Hindlimb muscle (tissue), 1 donor: ENCODE data around the gene LRP1. TPM values are rescaled to one million over a fixed set of nuclear protein-coding genes. Genes with fewer than 3 reads are reported as not detected.
A peak's percentile ranks its signal among the peaks of the same experiment; 100 is the strongest.

ENCODE experiments used
- DNase-seq: peaks from one replicate; pipeline ENCODE4 v3.0.0-alpha.2; 2013
- polyA plus RNA-seq: library from polyadenylated mRNA; unstranded; fragments of 120-200 nt; gene quantifications from one replicate; pipeline ENCODE4 v1.2.1, GENCODE V29; 2013; ENCODE audit not compliant: insufficient read length

The LRP1 gene
- 130 TPM for polyA plus RNA-seq

DNA sequence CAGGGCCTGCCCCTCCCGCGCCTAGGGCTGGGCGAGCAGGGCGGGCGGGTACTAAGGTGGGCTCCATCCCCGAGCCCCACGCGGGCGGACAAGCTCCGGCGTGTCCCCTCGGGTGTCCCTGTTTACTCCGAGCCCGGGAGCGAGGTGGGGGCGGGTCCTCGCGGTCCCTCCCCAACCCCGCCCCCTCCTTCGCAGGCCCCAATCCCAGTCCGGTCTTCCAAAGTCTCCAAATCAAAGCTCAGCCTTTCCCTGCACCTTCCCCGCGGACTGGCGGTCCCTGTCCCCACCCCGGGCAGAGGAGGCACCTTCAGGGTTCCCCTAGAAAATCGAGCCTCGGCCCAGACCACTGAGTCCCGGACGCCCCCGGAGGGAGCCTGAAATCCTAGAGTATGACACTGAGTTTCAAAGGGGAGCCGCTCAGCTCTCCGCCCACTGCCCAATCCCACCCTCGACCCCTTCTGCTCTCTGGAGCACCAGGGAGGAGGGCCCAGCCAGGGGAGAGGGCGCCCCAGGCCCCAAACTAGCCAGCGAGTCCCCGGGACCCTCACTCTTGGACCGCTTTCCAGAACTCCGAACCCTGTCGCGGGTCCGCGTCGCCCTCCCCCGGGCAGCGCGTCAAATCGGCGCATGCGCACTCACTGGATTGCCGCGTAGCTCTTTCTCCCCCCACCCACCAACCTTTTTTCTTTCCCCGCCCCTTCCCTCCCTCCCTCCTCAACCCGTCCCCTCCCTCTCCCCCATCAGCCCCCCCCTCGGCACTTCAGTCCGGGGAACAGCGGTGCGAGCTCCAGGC lies at the start of gene LRP1:
TSS of gene LRP1 (plus strand) at position 758 of the 793 bp plus-strand sequence. CDS start 482 bp downstream, outside the sequence.
- DNase-seq: peak; percentile 93

DNA sequence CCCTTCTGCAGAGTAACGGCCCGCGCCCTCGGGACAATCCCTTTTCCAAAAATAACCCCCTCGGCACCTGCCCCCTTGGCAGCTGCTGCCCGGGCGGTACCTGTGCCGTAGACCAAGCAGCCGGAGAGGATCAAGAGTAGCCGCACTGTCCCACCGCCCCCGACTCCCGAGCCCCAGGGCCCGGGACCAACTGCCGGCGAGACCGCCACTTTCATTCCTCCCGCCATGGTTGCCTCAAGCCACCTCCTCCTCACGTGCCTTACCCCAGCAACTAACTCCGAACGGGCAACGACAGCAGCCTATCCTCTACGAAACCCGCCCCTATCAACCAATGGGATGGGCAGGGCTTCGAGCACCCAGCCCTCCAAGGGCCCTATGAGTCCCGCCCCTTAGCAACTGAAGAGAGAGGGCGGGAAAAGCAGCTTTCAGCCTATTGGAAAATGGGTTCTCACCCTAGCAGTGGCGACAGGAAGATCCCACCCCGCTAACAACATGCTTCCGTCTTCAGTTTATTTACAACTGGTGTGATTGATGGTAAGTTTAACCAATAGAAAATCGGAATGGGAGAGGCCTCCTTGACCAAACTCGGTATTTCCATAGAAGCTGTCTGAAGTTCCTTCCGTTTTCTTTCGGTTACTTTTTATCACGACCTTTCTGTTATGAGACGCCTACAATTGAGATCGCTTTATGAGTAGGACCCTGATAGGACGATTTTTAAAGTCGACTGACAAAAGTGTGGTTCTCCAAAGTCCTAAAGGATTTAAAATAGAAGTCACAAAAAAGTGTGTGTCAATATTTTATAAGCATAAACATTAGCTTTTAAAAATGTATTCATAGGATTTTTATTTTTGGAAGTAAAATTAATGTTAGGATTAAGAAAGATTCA lies 49.5 kb upstream of the LRP1 start, which contains the start of gene NEMP1:
TSS of gene NEMP1 (minus strand) at position 273 of the 886 bp plus-strand sequence. CDS start at position 227, 46 bp downstream.
- peak; percentile 98 for DNase-seq

DNA sequence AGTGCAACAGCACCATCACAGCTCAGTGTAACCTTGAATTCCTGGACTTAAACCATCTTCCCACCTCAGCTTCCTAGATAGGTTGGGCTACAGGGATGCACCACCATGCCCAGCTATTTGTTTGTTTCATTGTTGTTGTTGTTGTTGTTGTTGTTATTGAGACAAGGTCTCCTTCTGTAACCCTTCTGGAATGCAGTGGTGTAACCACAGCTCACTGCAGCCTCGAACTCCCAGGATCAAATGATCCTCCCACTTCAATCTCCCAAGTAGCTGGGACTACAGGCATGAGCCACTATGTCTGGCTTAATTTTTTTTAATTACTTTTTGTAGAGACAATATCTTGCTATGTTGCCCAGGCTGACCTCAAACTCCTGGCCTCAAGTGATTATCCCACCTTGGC lies 48.5 kb upstream of the LRP1 start:
- DNase-seq: no peak

DNA sequence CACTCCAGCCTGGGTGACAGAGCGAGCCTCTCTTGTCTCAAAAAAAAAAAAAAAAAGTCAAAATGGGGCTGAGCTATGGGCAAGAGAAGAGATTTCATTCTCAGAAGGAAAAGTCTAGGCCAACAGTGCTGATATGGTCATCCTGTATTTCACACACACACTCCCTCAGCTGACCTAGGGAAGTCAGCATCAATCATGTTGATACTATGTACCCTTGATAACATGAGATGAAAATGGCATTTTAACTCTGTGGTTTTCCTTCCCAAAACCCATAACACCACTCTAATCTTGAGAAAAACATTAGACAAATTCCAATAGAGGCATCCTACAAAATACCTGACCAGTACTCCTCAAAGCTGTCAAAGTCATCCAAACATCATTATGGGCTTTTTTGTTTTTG lies 47.4 kb upstream of the LRP1 start:
- DNase-seq: no peak

DNA sequence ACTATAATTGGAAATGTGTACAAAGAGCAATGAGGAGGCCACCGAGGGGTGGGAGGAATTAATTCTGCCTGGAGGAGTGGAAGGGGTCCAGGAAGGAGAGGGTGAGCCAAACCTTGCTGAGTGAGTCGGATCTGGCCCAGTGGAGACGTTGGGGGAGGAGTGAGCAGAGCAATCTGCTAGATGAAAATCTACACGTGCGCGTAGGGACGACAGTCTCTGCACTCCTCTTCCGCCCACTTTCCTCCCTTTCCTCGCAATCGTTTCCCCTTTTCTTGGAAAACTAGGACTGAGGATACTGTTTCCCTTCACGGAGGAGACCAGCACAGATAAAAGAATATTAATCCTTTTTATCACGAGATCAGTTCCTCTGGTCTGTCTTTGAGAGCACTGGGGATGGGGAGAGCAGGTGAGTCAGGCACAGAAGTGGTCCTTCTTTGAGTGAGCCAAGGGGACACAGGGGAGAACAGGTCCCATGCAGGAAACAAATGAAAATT lies 42.2 kb upstream of the LRP1 start:
- DNase-seq: peak; percentile 71

DNA sequence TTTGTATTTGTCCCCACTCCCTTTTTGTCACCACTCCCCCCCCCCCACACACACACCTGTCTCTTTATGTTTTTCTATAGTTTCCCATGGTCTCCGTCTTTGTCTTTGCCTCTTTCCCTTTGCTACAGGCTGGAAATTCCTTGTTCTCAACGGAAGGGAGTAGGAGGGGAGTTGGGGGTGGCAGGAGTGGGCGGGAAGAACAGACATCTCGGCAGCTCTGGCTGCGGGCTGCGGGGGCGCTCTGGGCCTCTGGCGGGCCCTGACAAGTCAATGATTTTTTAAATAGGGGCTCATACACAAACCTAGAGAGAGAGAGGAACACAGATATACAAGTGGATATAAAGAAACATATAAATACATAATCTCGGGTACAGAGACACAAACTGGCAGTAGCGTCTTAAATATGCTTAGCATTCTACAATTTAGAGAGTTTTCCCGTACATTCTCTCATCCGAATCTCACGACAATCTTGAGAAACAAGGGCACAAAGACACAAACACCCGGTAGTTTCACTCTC lies 41.7 kb upstream of the LRP1 start:
- DNase-seq: peak; percentile 75

DNA sequence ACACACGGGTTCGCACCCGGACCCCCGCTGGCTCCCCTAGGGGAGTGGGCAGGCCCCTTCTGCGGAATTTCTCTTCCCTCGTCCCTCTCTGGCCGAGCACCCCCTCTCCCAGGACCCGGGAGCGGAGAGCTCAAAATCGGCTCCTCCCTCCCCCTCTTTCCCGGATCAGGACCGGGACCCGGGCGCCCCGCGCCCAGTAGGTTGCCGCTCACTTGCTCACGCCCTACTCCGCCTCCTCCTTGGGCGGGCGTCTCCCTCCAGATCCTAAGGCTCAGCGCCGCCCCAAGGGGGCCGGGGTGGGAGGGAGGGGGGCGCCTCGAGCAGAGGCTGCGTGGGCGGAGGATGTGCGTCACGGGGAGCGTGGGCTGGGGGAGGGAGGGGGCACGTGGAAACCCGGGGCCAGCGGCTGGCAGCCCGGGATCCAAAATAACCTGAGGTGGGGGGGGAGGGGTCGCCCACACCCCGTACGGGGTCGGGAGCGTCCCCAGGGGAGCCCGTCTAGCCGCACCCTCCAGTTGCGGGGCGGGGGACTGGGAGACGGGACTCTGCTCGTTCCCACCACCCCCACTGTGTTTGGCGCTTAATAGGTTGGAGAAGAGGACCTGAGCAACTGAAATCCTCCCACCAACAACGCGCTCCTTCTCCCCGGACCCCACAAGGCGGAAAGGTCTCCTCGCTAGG lies 41.1 kb upstream of the LRP1 start:
- DNase-seq: peak; percentile 84

DNA sequence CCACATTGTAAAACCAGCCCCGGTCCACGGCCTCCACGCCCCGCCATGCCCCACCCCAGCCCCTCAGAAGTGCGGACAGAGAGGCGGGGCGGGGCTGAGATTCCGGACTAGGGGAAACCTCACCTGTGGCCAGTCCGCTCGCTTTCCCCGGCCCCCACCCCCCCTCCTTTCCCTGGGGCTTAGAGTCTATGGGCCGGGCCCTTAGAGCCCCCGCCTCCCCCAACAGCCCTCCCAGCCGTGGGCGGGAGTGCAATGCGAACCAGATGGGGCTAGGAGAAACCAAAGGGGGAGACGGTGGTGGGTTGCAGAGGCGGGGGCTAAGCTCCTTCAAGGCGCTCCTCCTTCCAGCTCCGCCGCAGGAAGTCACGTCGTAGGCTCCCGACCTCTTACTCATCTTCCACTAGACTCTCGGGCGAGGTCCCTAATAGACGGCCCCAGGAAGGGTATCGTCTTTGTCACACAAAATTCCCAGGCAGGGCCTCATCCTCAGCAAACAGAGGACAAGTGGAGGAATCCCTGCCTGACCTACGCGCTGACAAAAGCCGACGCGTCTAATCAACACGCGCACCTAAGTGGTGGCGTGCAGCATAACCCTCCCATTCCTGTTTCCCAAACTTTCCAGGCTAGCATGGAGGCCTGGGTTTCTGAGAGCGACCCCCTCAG lies 40.5 kb upstream of the LRP1 start:
- DNase-seq: peak; percentile 91

DNA sequence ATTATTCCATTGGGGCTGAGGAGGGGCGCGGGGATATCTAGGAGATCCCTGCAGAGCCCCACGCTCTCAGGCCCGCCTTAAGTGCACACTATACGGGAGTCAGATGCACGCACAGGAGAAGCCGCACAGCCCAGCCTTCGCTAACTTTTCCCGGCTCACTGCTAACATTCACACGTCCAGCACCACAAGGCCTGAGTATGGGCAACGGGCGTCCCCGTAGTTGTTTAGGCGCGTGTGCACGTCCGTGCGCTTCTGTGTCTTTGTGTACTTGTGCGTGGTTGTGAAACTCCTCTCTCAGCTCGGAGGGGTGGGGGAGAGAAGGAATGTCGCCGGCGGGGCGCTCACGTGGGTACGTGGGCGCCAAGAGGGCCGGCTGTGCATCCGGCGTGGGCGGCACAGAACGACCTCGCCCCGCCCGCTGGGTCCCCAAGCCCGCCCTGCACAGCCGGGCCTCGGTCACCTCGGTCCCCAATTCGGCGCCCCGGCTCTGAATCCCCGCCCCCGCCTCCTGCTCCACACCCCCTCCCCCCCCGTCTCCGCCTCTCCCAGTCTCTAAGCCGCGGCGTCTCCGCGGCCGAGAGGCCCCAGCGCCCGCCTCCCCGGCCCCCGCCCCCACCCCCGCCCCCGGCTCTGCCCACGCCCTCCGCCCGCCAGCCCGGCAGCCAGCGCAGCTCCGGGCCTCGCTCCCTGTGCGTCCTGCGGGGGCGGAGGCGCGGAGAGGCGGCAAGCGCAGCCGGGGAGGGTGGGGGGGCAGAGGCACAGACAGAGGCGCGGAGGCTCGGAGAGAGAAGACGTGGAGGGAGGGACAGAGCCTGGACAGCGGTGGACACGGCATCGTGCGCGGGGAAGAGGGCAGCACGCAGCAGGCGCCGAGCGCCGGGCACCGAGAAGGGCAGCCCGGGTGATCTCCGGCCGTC lies 39.7 kb upstream of the LRP1 start, which contains the start of gene NAB2:
TSS of gene NAB2 (plus strand) at position 761 of the 917 bp plus-strand sequence. CDS start 158 bp downstream, outside the sequence.
- peak; percentile 95 for DNase-seq

DNA sequence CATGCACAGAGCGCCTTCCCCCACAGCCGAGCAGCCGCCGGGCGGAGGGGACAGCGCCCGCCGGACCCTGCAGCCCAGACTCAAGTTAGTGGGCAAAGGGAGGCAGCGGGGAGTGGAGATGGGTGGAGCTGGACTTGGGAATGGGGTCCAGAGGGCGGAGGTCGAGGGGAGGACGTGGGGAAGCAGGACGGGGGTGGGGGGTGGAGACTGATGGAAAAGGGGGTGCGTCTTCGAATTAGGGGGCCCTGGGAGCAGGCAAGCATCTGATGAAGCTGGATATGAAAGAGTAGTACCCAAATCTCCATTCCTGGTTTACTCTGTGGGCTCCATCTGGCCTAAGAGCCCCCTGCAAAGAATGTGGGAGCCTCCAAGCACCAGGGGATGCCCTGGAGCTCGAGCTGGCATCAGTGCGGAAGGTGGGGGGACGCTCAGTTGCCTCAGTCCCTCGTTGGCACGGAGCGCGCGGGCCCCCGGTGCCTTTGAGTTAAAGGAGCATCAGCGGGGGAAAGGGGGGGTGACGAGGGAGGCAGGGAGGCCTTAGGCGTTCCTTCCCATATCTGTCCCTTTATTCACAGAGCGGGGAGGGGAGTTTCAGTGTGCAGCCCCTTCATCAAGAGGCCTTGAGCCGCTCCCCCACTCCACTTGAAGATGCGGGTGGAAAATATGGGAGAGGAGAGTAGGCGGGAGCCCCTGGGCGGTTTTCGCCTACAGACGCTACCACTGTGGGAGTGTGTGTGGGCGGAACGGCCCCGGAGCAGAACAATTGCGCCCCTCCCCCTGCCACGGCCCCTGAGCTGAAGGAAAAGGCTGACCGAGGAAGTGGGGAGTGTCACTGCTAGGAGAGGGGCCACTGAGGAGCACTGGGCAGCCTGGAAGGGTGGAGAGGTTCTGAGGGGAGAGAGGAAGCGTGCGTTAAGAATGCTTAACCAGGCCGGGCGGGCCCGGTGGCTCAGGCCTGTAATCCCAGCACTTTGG lies 38.7 kb upstream of the LRP1 start:
- peak; percentile 75 for DNase-seq

DNA sequence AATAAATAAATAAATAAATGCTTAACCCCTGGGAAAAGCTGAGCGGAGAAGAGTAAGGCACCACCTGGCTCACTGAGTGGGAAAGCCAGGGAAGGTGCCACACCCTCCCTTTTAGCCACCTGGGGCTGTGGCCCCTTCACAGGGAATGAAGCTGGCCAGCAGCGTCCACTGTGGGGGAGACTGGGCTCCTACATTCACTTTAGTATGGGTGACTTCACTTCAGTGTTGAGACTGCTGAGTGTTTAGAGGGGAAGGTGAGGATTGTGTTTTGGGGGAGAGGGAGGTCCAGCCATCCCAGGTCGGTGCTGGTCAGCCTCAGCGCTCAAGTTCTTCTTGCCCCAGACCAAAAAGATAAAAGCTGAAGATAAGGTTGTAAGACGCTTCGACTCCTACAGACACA lies 37.8 kb upstream of the LRP1 start:
- no peak for DNase-seq

DNA sequence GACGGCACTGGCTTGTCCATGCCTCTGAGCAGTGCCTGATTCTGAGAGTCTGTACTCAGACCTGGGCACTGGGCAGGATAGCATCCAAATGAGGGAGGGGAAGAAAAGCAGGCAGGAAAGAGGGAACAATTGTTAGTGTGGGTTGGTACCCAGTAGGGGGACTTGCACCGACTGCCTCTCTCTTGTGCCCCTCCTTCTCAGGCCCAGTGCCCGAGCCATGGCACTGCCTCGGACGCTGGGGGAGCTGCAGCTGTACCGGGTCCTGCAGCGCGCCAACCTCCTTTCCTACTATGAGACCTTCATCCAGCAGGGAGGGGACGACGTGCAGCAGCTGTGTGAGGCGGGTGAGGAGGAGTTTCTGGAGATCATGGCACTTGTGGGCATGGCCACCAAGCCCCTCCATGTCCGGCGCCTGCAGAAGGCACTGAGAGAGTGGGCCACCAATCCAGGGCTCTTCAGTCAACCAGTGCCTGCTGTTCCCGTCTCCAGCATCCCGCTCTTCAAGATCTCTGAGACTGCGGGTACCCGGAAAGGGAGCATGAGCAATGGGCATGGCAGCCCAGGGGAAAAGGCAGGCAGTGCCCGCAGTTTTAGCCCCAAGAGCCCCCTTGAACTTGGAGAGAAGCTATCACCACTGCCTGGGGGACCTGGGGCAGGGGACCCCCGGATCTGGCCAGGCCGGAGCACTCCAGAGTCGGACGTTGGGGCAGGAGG lies 37.2 kb upstream of the LRP1 start:
- DNase-seq: no peak

DNA sequence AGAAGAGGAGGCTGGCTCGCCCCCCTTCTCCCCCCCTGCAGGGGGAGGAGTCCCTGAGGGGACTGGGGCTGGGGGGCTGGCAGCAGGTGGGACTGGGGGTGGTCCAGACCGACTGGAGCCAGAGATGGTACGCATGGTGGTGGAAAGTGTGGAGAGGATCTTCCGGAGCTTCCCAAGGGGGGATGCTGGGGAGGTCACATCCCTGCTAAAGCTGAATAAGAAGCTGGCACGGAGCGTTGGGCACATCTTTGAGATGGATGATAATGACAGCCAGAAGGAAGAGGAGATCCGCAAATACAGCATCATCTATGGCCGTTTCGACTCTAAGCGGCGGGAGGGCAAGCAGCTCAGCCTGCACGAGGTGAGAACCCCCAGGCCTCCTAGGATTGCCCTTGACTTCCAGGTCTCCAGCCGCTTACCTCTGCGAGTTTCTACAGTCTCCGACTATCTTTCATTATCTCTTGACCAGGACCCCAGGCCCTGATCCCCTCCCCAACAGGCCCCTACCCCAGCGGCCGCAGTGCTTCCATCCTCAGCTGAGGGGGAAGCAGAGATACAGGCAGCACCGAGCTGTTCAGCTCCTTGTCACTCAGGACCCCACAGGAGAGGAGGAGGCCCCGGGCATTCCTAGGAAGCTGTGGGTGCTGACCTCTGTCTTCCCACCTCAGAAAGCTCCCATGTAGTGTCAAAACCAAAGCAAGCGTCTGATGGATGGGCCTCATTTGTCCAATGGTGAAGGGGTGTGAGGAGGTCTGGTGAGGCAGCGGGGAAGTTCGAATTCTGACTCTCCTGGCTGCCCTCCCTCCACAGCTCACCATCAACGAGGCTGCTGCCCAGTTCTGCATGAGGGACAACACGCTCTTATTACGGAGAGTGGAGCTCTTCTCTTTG lies 36.4 kb upstream of the LRP1 start:
- no peak for DNase-seq

DNA sequence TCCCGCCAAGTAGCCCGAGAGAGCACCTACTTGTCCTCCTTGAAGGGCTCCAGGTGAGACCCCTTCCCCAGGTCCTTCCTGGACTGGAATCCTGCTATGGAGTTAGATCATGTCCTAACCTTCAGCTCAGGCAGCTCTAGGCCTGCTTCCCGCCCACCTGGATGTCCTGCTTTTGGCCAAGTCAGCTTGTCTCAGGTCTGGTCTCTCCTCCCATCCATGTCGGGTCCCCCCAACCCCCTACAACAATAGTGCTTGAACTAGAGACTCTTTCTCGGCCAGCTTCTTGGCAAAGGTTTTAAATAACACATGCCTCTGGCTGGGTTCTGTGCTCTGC lies 35.8 kb upstream of the LRP1 start:
- no peak for DNase-seq

DNA sequence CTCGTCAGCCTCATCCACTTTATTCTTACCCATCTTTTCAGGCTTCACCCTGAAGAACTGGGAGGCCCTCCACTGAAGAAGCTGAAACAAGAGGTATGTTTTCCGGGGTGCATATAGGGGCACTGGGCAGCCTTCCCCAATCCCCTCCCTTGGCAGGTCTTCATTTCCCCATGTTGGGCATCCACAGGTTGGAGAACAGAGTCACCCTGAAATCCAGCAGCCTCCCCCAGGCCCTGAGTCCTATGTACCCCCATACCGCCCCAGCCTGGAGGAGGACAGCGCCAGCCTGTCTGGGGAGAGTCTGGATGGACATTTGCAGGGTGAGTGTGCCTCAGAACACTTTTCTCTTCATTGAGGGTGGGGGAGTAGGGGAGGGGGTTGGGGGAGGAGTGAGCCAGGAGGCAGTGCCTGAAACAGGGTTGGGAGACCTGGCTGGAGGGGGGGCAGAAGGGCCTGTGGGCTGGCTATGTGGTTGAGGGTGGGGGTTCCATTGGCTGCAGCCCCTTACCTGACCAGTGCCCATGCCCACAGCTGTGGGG lies 35.3 kb upstream of the LRP1 start:
- no peak for DNase-seq

DNA sequence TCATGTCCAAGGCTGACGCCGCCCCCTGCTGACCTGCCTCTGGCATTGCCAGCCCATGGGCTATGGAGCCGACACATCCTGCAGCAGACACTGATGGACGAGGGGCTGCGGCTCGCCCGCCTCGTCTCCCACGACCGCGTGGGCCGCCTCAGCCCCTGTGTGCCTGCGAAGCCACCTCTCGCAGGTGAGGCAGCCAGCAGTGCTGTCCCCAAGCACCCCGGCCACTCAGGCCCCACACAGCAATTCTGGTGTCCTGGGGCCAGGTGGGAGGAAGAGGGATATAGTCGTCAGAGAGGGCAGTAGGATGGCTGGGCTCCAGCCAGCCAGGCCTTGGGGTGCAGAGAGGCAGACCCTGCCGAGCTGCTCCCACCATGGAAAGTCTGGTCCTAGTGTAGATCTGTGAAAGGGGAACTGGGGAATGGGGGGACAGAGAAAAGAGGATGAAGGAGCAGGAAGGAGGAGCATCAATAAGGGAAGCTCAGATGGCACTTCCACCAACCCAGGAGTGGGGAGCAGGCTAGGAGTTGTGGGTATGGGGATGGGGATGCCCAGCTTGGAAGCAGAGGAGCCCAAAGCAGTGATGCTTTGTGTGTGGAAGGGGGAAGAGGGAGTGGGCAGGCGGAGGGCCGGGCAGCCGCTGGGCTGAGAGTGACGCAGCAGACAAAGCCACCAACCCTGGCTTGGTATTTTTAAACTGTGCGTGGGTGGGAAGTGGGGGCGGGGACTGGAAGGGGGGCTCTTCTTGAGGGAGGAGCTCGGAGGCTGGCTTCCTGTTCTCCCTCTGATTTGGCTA lies 34.7 kb upstream of the LRP1 start:
- DNase-seq: peak; percentile 68
